HG03196 (cell line): ENCODE results near the gene TIE1.
A peak's percentile ranks its signal among the peaks of the same experiment; 100 is the strongest.
"Not testable (repeated sequence)": the region's sequence is repeated elsewhere in the genome, so short reads cannot be mapped to it uniquely, and the experiment has no call there.

Source experiments
- ATAC-seq: cut with Tn5 transposase; IDR thresholded peaks from one replicate; pipeline ENCODE4 v1.9.1; 2021; ENCODE audit not compliant: unreplicated experiment

Gene TIE1

GRCh38 chr1:43358746-43359693 is 58.2 kb downstream of the TIE1 start, which contains the start of gene CDC20:
Gene CDC20 (plus strand): TSS chr1:43358981. CDS start chr1:43359216, 235 bp downstream.
- peak; percentile 87 for ATAC-seq

GRCh38 chr1:43359696-43360095 is 58.9 kb downstream of the TIE1 start:
- ATAC-seq = no peak

GRCh38 chr1:43360616-43361015 is 59.8 kb downstream of the TIE1 start:
- no peak for ATAC-seq

DNA sequence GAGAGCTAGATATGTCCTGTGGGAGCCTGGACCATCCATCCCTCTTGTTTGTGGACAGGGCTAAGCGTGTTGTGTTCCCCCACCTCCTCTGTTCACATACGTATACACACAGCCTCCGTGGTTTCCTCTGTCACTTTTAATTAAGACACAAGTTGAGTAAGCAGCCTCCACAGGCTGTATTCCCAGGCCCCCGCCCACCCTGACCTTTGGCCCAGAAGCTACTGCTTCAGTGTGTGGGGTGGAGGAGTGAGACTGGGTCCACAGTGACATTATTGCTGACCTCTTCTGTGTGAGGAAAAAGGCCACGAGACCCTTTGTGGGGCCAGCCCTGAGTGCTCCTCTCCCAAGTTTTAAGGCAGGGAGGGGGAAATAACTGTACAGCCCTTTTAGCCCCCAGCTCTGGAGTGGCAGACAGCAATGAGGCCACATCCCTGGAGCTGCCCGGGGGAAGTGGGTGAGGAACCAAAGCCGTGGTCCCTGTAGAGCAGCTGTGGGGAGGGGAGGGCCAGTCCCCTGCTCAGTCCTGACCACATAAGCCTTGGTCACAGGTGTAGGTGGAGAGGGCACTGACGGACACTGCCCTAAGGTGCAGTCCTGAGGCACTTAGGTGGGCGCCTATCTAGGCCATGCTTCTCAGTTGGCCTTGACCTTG is 62.6 kb downstream of the TIE1 start:
- no peak for ATAC-seq

DNA sequence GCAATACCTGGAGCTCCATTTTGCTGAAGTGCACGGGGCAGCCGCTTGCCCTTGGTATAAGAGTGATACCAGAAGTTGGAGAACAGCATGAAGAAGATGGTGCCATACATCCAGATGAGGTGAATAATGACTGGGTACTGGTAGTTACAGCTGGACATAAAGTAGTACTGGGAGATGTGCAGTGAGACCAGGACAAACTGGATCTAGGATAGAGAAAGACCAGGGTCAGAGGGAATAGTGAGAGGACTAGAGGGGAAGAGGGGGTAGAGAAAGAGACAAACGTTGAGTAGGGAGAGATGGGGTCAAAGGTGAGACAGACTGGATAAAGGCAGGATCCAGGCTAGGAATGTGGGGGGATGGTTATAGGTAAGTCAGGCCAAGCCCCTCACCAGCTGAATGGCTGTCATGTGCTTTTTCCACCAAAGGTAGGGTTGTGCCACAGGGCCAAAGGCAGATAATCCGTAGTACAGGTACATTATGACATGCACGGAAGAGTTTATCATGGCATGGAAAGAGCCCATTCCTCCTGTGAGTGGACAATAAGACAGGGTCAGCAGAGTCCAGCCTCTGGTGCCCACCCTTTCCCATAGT is 63.2 kb downstream of the TIE1 start:
- no peak for ATAC-seq

GRCh38 chr1:43365678-43366077 is 64.9 kb downstream of the TIE1 start:
- no peak for ATAC-seq

DNA sequence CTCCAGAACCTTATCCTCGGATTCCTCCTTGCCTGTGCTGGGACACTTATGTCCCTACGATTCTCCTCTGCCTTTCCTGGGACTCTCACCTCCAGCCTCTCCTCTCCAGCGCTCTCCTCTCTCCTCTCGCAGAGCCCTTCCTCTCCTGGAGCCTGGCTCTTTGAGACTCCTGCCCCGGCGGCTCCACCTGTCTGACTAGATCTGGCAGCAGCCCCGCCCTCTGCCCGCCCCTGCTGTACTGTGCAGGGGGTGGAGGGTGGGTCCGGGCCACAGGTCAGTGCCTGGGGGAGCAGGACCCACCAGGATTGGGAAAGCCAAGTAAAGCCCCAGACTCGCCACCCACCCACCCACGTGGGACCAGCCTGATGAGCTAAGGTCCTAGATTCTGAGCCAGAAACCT is 65.4 kb downstream of the TIE1 start:
- no peak for ATAC-seq

- no peak for ATAC-seq
Observed at GRCh38 chr1:43366601-43367025, 65.8 kb downstream of the TIE1 start.

GRCh38 chr1:43367026-43367903 is 66.5 kb downstream of the TIE1 start:
- peak; percentile 36 for ATAC-seq

GRCh38 chr1:43367904-43368645 is 67.3 kb downstream of the TIE1 start, which contains the start of gene ELOVL1:
Gene ELOVL1 (minus strand): TSS chr1:43368011. CDS start chr1:43365609, 2,402 bp downstream.
- ATAC-seq = peak; percentile 69

- ATAC-seq = no peak
Observed at GRCh38 chr1:43368646-43369020, 67.9 kb downstream of the TIE1 start.

- not testable (repeated sequence) for ATAC-seq
Observed at GRCh38 chr1:43369779-43370178, 69.0 kb downstream of the TIE1 start.

DNA sequence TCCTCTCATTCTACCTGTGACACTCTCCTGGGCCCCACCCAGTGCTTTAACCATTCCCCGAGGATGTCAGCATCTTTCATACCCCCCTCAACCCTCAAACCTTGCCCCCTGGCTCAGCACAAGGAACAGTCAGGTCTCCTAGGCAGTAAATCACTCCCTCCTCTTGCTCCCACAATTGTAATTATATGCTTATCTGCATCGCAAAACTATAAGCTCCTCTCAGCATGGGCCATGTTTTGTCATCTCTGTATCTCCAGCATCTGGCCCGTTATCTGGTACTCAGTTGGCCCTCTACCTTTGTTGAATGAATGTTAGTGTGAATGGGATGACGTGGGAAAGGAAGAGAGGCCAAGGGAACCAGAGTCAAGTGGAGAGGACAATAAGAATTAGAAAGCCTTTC is 69.8 kb downstream of the TIE1 start:
- no peak for ATAC-seq

GRCh38 chr1:43372172-43372571 is 71.4 kb downstream of the TIE1 start:
- ATAC-seq = no peak
